Measurements from ENCODE around the gene SELENOV.

Gene SELENOV

DNA sequence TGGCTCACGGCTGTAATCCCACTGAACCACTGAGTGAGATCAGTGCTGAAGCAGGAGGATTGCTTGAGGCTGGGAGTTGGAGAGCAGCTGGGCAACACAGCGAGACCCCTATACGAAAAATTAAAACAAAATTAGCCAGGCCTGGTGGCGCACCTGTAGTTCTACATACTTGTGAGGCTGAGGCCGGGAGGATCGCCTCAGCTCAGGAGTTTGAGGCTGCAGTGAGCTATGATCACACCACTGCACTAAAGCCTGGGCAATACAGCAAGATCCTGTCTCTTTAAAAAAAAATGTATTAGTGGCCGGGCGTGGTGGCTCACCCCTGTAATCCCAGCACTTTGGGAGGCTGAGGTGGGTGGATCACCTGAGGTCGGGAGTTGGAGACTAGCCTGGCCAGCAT is 6.3 kb upstream of the SELENOV start:
- TF ChIP-seq TAF1 (IDR thresholded peaks at IDR 0.05; ENCODE audit: borderline replicate concordance, low read depth, low read length) (no peak), POLR2AphosphoS5 (IDR thresholded peaks at IDR 0.05; ENCODE audit: low read depth, low read length) (no peak), POLR2A (IDR thresholded peaks at IDR 0.05; ENCODE audit: low read depth, low read length) (no peak)
- no peak for DNase-seq (ENCODE audit: insufficient read length)
- no peak for FAIRE-seq

DNA sequence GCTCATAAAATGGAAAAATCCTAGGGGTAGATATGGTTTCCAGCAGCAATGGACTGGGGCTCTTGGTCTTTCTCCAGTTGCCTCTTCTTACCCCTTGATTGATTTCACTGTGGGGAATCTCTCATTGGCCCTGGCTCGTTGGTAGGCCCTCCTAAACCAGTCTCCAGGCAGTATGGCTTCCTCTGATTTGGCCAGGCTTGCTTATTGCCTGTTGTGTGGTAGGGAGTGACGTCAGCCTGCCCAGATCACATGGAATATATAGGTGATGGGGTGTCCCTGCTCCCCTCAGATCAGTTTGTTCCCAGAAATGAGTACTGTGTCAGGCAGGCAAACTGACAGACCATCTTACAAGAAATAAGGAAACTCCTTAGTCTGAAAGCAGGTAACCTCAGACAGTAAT is 5.7 kb upstream of the SELENOV start:
- FAIRE-seq (no peak), DNase-seq (ENCODE audit: insufficient read length) (no peak)
- no peak for TF ChIP-seq TAF1 (IDR thresholded peaks at IDR 0.05; ENCODE audit: borderline replicate concordance, low read depth, low read length)
- TF ChIP-seq POLR2AphosphoS5 (IDR thresholded peaks at IDR 0.05; ENCODE audit: low read depth, low read length) = no peak
- no peak for TF ChIP-seq POLR2A (IDR thresholded peaks at IDR 0.05; ENCODE audit: low read depth, low read length)

DNA sequence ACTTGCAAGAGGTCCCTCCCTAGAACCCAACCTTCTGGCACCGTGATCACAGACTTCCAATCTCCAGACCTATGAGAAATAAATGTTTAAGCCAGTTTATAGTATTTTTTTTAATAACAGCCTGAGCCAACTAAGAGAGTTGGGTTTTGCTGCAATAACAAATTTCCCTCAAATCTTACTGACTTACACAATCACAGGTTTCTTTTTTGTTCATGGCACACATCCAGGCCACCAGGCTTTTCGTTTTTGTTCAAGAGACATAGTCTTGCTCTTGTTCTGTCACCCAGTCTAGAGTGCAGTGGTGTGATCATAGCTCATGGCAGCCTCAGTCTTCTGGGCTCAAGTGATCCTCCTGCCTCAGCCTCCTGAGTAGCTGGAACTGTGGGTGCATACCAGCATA is 2.0 kb upstream of the SELENOV start:
- DNase-seq (ENCODE audit: insufficient read length) (no peak), FAIRE-seq (no peak)
- TF ChIP-seq TAF1 (IDR thresholded peaks at IDR 0.05; ENCODE audit: borderline replicate concordance, low read depth, low read length) = no peak
- no peak for TF ChIP-seq POLR2AphosphoS5 (IDR thresholded peaks at IDR 0.05; ENCODE audit: low read depth, low read length)
- TF ChIP-seq POLR2A (IDR thresholded peaks at IDR 0.05; ENCODE audit: low read depth, low read length) = no peak

DNA sequence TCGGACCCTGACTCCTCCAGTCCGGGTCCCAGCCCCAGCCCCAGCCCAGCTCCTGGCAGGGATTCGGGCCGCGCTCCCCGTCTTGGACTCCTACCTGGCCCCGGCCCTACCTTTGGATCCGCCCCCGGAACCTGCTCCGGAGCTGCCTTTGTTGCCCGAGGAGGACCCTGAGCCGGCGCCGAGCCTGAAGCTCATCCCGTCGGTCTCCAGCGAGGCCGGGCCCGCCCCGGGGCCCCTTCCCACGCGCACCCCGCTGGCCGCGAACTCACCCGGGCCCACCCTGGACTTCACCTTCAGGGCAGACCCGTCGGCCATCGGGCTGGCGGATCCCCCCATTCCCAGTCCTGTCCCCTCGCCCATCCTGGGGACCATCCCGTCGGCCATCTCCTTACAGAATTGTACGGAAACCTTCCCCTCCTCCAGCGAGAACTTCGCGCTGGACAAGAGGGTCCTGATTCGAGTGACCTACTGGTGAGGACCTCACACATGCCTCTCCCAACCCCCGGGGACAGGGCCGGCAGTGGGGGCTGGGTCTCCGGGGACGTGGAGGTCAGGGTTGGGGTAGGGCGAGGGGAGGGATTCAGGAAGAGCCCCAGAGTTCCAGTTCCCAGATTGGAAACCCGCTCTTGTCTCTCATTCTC is 732 bp downstream of the SELENOV start:
- DNase-seq (ENCODE audit: insufficient read length) (no peak), FAIRE-seq (no peak)
- no peak for TF ChIP-seq POLR2A (IDR thresholded peaks at IDR 0.05; ENCODE audit: low read depth, low read length)
- TF ChIP-seq POLR2AphosphoS5 (IDR thresholded peaks at IDR 0.05; ENCODE audit: low read depth, low read length) = no peak
- no peak for TF ChIP-seq TAF1 (IDR thresholded peaks at IDR 0.05; ENCODE audit: borderline replicate concordance, low read depth, low read length)

DNA sequence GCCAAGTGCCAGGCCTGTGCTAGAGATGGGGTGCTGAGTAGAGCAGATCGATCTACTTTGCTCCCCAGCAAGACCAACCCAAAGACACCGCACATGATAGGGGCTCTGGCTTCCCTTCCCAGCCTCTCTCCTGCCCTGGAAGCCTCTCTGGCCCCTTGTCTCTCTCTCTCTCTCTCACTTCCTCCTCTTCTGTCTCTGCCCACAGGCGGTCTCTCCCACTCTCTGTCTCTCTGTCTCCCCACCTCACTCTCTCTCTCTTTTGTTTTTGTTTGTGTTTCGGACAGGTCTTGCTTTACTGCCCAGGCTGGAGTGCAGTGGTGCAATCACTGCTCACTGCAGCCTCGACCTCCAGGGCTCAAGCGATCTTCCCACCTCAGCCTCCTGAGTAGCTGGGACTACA is 1.3 kb downstream of the SELENOV start:
- TF ChIP-seq POLR2A (IDR thresholded peaks at IDR 0.05; ENCODE audit: low read depth, low read length) (no peak), TAF1 (IDR thresholded peaks at IDR 0.05; ENCODE audit: borderline replicate concordance, low read depth, low read length) (no peak), POLR2AphosphoS5 (IDR thresholded peaks at IDR 0.05; ENCODE audit: low read depth, low read length) (no peak)
- DNase-seq (ENCODE audit: insufficient read length) (no peak), FAIRE-seq (no peak)

DNA sequence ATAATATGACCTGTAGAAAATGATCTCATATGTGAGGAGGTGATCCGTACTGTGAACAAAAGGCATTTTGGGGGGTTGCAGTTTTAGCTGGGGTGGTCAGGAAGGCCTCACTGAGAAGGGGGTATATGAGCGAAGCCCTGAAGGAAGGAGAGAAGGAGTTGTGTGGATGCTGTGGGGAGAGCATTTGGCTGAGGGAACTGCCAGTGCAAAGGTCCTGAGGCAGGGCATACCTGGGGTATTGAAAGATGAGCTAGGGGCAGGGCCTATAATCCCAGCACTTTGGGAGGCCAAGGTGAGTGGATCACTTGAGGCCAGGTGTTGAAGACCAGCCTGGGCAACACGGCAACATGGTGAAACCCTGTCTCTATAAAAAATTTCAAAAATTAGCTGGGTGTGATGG is 2.5 kb downstream of the SELENOV start:
- FAIRE-seq (no peak), DNase-seq (ENCODE audit: insufficient read length) (no peak)
- no peak for TF ChIP-seq POLR2AphosphoS5 (IDR thresholded peaks at IDR 0.05; ENCODE audit: low read depth, low read length)

DNA sequence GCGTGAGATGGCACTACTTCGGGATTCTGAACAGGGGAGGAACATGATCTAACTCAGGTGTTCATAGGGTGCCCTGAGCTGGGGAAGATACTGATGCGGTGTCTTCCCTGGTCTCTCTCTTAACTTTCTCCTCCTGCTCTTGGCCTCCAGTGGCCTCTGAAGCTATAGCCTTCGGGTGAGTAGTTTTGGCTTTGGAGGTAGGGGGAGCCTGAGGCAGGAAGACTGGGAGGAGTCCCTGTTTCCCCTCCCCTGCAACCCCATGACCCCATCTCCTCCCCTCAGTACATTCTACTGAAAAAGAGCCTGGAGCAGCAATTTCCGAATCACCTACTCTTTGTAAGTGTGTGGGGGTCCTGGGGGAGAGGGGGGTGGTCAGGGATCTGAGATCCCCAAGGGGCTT is 3.5 kb downstream of the SELENOV start:
- DNase-seq (ENCODE audit: insufficient read length) (no peak), FAIRE-seq (no peak)
- TF ChIP-seq POLR2A (IDR thresholded peaks at IDR 0.05; ENCODE audit: low read depth, low read length) (no peak), POLR2AphosphoS5 (IDR thresholded peaks at IDR 0.05; ENCODE audit: low read depth, low read length) (no peak), TAF1 (IDR thresholded peaks at IDR 0.05; ENCODE audit: borderline replicate concordance, low read depth, low read length) (no peak)

DNA sequence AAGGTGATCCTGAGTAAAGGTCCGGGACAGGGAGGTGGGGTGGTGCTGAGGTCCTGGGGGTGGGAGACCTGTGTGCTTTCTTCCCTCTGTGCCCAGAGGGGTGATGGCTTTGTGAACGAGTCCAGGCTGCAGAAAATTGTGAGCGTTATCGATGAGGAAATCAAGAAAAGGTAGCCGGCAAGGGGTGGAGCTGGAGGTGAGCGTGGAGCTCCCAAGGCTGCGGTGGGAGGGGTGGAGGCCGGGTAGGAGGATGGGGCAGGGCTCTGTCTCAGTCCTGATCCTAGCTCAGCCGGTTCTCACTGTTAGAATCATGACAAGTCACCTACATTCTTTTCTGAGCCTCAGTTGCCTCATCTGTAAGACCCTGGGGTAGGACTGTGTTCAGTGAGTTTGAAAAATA is 4.0 kb downstream of the SELENOV start:
- TF ChIP-seq POLR2A (IDR thresholded peaks at IDR 0.05; ENCODE audit: low read depth, low read length) (no peak), TAF1 (IDR thresholded peaks at IDR 0.05; ENCODE audit: borderline replicate concordance, low read depth, low read length) (no peak), POLR2AphosphoS5 (IDR thresholded peaks at IDR 0.05; ENCODE audit: low read depth, low read length) (no peak)
- DNase-seq (ENCODE audit: insufficient read length) = no peak
- no peak for FAIRE-seq

DNA sequence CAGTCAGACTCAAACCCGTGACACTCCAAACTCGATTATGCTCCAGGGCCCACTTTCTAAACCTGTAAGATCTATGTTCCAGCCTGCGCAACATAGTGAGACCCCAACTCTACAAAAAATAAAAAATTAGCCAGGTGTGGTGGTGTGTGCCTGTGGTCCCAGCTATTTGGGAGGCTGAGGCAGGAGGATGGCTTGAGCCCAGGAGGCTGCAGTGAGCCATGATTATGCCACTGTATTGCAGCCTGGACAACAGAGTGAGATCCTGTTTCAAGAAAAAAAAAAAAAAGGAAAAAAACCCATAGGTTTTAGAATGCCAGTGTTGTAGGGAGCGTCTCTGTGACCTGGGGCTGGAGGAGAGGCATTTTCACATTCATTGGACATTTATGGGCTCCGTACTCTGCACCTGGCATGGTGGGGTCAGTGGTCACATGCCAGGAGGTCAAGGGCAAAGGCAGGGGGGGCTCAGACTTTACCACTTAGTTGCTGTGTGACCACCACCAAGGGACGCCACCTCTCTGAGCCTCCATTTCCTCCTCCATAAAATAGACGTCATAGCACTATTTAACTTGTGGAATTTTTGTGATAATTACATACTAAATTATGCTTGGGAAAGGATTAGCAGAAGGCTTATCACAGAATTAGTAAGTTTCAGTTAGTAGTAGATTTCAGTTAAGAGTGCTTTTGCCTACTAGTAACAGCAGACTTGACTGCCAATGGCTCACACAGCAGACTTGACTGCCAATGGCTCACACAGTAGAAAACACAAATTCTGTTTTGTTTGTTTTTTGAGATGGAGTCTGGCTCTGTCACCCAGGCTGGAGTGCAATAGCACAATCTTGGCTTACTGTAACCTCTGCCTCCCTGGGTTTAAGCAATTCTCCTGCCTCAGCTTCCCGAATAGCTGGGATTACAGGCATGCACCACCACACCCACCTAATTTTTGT is 5.9 kb downstream of the SELENOV start:
- TF ChIP-seq POLR2A (IDR thresholded peaks at IDR 0.05; ENCODE audit: low read depth, low read length) = no peak
- TF ChIP-seq POLR2AphosphoS5 (IDR thresholded peaks at IDR 0.05; ENCODE audit: low read depth, low read length) = no peak
- TF ChIP-seq TAF1 (IDR thresholded peaks at IDR 0.05; ENCODE audit: borderline replicate concordance, low read depth, low read length) = no peak
- FAIRE-seq = no peak
- DNase-seq (ENCODE audit: insufficient read length) = no peak

DNA sequence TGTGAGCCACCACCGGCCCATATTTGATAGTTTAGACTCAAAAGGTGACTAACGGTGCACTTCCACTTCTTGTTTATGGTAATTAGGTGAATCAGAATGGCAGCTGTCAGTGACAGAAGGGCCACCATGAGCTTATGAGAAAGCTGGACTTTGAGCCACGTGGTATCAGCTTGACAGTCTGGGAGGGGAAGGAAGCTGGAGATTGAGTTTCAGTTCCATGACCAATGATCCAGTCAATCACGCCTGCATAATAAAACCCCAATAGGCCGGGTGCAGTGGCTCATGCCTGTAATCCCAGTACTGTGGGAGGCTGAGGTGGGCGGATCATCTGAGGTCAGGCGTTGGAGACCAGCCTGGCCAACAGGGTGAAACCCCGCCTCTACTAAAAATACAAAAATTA is 9.6 kb downstream of the SELENOV start:
- TF ChIP-seq TAF1 (IDR thresholded peaks at IDR 0.05; ENCODE audit: borderline replicate concordance, low read depth, low read length) (no peak), POLR2AphosphoS5 (IDR thresholded peaks at IDR 0.05; ENCODE audit: low read depth, low read length) (no peak), POLR2A (IDR thresholded peaks at IDR 0.05; ENCODE audit: low read depth, low read length) (no peak)
- FAIRE-seq (no peak), DNase-seq (ENCODE audit: insufficient read length) (no peak)

DNA sequence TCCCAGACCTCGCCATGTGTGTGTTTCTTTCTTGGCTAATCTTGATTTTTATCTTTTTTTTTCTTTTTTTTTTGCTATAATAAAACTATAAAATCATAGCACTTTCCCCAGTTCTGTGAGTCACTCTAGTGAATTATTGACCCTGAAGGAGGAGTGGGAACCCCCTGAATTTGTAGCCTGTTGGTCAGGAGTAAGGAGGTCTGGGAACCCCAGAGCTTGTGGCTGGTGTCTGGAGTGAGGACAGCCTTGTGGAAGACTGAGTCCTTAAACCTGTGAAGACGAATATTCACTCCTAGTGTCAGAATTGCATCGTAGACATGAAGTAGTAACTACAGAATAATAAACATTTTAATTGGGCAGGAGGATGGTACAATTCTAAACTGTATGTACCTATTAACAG is 10.3 kb downstream of the SELENOV start:
- DNase-seq (ENCODE audit: insufficient read length) (no peak), FAIRE-seq (no peak)
- TF ChIP-seq TAF1 (IDR thresholded peaks at IDR 0.05; ENCODE audit: borderline replicate concordance, low read depth, low read length) = no peak

DNA sequence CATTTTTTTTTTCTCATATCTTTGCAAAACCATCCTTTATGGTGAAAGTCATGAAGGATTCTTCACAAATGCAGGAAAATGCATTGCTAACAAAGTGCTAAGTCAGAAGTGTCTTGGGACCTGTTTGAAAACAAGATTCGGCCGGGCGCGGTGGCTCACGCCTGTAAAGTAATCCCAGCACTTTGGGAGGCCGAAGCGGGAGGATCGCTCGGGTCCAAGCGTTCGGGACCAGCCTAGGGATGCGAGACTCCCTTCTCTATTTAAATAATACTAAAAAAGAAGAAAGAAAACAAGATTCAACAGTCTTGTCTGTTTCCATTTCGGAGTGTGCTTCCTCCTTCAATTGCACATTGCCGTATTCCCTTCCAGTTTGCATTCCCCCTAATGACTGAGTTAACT is 16.9 kb downstream of the SELENOV start:
- FAIRE-seq = no peak
- DNase-seq (ENCODE audit: insufficient read length) = no peak
- TF ChIP-seq POLR2AphosphoS5 (IDR thresholded peaks at IDR 0.05; ENCODE audit: low read depth, low read length) (no peak; the same call in 1 of the 2 replicates), POLR2A (IDR thresholded peaks at IDR 0.05; ENCODE audit: low read depth, low read length) (no peak), TAF1 (IDR thresholded peaks at IDR 0.05; ENCODE audit: borderline replicate concordance, low read depth, low read length) (no peak)

Data from GM12892 (cell line).